Measurements from ENCODE around the gene ZFYVE28.
"Not testable (repeated sequence)": the region's sequence is repeated elsewhere in the genome, so short reads cannot be mapped to it uniquely, and the experiment has no call there.

ZFYVE28 gene

GRCh38 chr4:2446656-2447564, 28.5 kb upstream of the ZFYVE28 start:
- DNase-seq (ENCODE audit: low read depth) = no peak

- DNase-seq (ENCODE audit: low read depth) = no peak
Measured at GRCh38 chr4:2445571-2445970, 27.1 kb upstream of the ZFYVE28 start.

- DNase-seq (ENCODE audit: low read depth) = no peak
Measured at GRCh38 chr4:2445130-2445529, 26.7 kb upstream of the ZFYVE28 start.

- DNase-seq (ENCODE audit: low read depth) = no peak
Measured at GRCh38 chr4:2443956-2444740, 25.7 kb upstream of the ZFYVE28 start.

GRCh38 chr4:2443061-2443730, 24.8 kb upstream of the ZFYVE28 start:
- no peak for DNase-seq (ENCODE audit: low read depth)

GRCh38 chr4:2442175-2442993, 23.9 kb upstream of the ZFYVE28 start:
- no peak for DNase-seq (ENCODE audit: low read depth)

GRCh38 chr4:2441393-2442174, 23.1 kb upstream of the ZFYVE28 start:
- DNase-seq (ENCODE audit: low read depth) = peak; percentile 54

GRCh38 chr4:2438822-2439718, 20.6 kb upstream of the ZFYVE28 start:
- no peak for DNase-seq (ENCODE audit: low read depth)

- DNase-seq (ENCODE audit: low read depth) = no peak
Measured at GRCh38 chr4:2437475-2438215, 19.2 kb upstream of the ZFYVE28 start.

GRCh38 chr4:2436761-2437474, 18.5 kb upstream of the ZFYVE28 start:
- no peak for DNase-seq (ENCODE audit: low read depth)

- DNase-seq (ENCODE audit: low read depth) = no peak
Measured at GRCh38 chr4:2436301-2436700, 17.9 kb upstream of the ZFYVE28 start.

- DNase-seq (ENCODE audit: low read depth) = no peak
Measured at GRCh38 chr4:2434420-2434819, 16.0 kb upstream of the ZFYVE28 start.

GRCh38 chr4:2433609-2434350, 15.3 kb upstream of the ZFYVE28 start:
- DNase-seq (ENCODE audit: low read depth) = no peak

GRCh38 chr4:2432991-2433530, 14.6 kb upstream of the ZFYVE28 start:
- DNase-seq (ENCODE audit: low read depth) = no peak

GRCh38 chr4:2432004-2432403, 13.6 kb upstream of the ZFYVE28 start:
- no peak for DNase-seq (ENCODE audit: low read depth)

- not testable (repeated sequence) for DNase-seq (ENCODE audit: low read depth)
Measured at GRCh38 chr4:2429945-2430757, 11.7 kb upstream of the ZFYVE28 start.
